DMS79 treated with DMSO at 0.1 percent for 48 hours (cell line): ENCODE data around the gene TM4SF20.

ENCODE experiments used
- DNase-seq: peaks from one replicate; lab custom pipeline; 2025; lab: John Stamatoyannopoulos, UW

The TM4SF20 gene

GRCh38 chr2:227320305-227321094 is 58.6 kb downstream of the TM4SF20 start:
- DNase-seq: no peak

GRCh38 chr2:227317834-227318233 is 61.3 kb downstream of the TM4SF20 start:
- no peak for DNase-seq

- no peak for DNase-seq
Measured at GRCh38 chr2:227313310-227313709, 65.8 kb downstream of the TM4SF20 start.

- DNase-seq: no peak
Measured at GRCh38 chr2:227312579-227312978, 66.5 kb downstream of the TM4SF20 start.
